IPS-20b (cell line): ENCODE measurements around the gene PLEKHG4B.
"Not testable (repeated sequence)": the region's sequence is repeated elsewhere in the genome, so short reads cannot be mapped to it uniquely, and the experiment has no call there.

Experiments
- H3K27ac ChIP-seq: one replicate; pipeline ENCODE4 v1.5.1; 2013; ENCODE audit warnings: low read length
- H3K27me3 ChIP-seq: 2 replicates; pipeline ENCODE4 v1.6.1; 2013; ENCODE audit warnings: mild to moderate bottlenecking, low read length, inconsistent platforms; ENCODE audit not compliant: insufficient read depth
- H3K36me3 ChIP-seq: 2 replicates; pipeline ENCODE4 v1.6.1; 2013; ENCODE audit warnings: low read depth, mild to moderate bottlenecking, inconsistent platforms, low read length, moderate library complexity; ENCODE audit not compliant: insufficient read depth
- H3K4me1 ChIP-seq: 2 replicates; pipeline ENCODE4 v1.6.1; 2013; ENCODE audit warnings: mild to moderate bottlenecking, control low read depth, inconsistent platforms, low read length, moderate library complexity; ENCODE audit not compliant: insufficient read depth
- H3K4me3 ChIP-seq: 2 replicates; pipeline ENCODE4 v1.5.1; 2013; ENCODE audit warnings: mild to moderate bottlenecking, low read length, inconsistent platforms
- H3K9ac ChIP-seq: 2 replicates; pipeline ENCODE4 v1.6.1; 2013; ENCODE audit warnings: low read depth, mild to moderate bottlenecking, inconsistent platforms, low read length, moderate library complexity
- H3K9me3 ChIP-seq: 2 replicates; pipeline ENCODE4 v1.6.1; 2013; ENCODE audit warnings: mild to moderate bottlenecking, low read depth, low read length, inconsistent platforms; ENCODE audit not compliant: insufficient read depth

Gene PLEKHG4B, protein sequence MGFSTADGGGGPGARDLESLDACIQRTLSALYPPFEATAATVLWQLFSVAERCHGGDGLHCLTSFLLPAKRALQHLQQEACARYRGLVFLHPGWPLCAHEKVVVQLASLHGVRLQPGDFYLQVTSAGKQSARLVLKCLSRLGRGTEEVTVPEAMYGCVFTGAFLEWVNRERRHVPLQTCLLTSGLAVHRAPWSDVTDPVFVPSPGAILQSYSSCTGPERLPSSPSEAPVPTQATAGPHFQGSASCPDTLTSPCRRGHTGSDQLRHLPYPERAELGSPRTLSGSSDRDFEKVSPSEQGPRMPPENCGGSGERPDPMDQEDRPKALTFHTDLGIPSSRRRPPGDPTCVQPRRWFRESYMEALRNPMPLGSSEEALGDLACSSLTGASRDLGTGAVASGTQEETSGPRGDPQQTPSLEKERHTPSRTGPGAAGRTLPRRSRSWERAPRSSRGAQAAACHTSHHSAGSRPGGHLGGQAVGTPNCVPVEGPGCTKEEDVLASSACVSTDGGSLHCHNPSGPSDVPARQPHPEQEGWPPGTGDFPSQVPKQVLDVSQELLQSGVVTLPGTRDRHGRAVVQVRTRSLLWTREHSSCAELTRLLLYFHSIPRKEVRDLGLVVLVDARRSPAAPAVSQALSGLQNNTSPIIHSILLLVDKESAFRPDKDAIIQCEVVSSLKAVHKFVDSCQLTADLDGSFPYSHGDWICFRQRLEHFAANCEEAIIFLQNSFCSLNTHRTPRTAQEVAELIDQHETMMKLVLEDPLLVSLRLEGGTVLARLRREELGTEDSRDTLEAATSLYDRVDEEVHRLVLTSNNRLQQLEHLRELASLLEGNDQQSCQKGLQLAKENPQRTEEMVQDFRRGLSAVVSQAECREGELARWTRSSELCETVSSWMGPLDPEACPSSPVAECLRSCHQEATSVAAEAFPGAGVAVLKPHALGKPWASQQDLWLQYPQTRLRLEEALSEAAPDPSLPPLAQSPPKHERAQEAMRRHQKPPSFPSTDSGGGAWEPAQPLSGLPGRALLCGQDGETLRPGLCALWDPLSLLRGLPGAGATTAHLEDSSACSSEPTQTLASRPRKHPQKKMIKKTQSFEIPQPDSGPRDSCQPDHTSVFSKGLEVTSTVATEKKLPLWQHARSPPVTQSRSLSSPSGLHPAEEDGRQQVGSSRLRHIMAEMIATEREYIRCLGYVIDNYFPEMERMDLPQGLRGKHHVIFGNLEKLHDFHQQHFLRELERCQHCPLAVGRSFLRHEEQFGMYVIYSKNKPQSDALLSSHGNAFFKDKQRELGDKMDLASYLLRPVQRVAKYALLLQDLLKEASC (N-terminal part only)

GRCh38 chr5:91556-92263 is at the start of gene PLEKHG4B:
Gene PLEKHG4B (plus strand): TSS chr5:92168. CDS start chr5:92232, 64 bp downstream.
- no peaks in the 10 kb centered on the region for H3K9me3 ChIP-seq
- peaks cover 9% of the 10 kb centered on the region; the same call in 1 of the 2 replicates for H3K27me3 ChIP-seq
- H3K4me3 ChIP-seq, result peak within 1 kb of the TSS; percentile 69
- peaks cover 19% of the 10 kb centered on the region for H3K4me1 ChIP-seq
- H3K9ac ChIP-seq, result peak within 1 kb of the TSS; percentile 79; the same call in 1 of the 2 replicates
- peaks cover 28% of the 10 kb centered on the region for H3K36me3 ChIP-seq
- H3K27ac ChIP-seq, result peak within 1 kb of the TSS; percentile 31

GRCh38 chr5:42250-42649 is 49.7 kb upstream of the PLEKHG4B start:
- Histone ChIP-seq H3K4me3 (no peak overlapping the region), H3K9me3 (no peaks in the 10 kb centered on the region), H3K36me3 (no peaks in the 10 kb centered on the region), H3K9ac (no peak overlapping the region), H3K27ac (no peak overlapping the region), H3K4me1 (no peaks in the 10 kb centered on the region), H3K27me3 (peaks cover 54% of the 10 kb centered on the region)

- H3K27ac ChIP-seq, result no peak overlapping the region
- H3K36me3 ChIP-seq, result no peaks in the 10 kb centered on the region
- H3K9ac ChIP-seq, result no peak overlapping the region
- H3K9me3 ChIP-seq, result no peaks in the 10 kb centered on the region
- no peaks in the 10 kb centered on the region for H3K4me1 ChIP-seq
- no peak overlapping the region for H3K4me3 ChIP-seq
- peaks cover 82% of the 10 kb centered on the region for H3K27me3 ChIP-seq
Measured at GRCh38 chr5:48192-48591, 43.8 kb upstream of the PLEKHG4B start.

GRCh38 chr5:49530-49929 is 42.4 kb upstream of the PLEKHG4B start:
- H3K27me3 ChIP-seq, result peaks cover 85% of the 10 kb centered on the region
- not testable (repeated sequence) for H3K9me3 ChIP-seq, H3K36me3 ChIP-seq, H3K27ac ChIP-seq, H3K9ac ChIP-seq, H3K4me3 ChIP-seq, H3K4me1 ChIP-seq

DNA sequence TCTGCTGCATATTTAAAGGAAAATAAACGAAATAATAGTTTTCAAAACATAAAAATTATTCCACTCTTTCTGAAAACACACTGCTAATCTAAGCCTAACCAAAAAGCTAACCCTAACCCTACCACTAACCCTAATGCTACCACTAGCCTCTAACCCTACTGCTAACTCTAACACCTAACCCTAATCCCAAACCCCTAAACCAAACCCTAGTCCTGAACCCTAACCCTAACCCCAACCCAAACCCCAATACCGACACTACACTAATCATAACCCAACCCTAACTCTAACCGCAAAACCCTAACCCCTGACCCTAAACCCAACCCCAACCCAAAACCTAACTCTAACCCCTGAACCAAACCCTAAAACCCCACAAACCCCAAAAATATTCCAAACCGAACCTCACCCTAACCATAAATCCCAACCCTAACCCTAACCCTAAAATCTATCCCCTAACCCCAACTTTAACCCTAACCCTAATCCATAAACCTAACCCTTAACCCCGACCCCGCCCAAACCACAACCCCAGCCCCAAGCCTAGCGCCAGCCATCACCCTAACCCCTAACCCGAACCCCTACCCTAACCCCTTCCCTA is 41.9 kb upstream of the PLEKHG4B start:
- H3K27ac ChIP-seq, result no peak overlapping the region
- peaks cover 4% of the 10 kb centered on the region; the same call in 1 of the 2 replicates for H3K4me1 ChIP-seq
- no peaks in the 10 kb centered on the region for H3K36me3 ChIP-seq
- H3K9me3 ChIP-seq, result no peaks in the 10 kb centered on the region
- no peak overlapping the region for H3K4me3 ChIP-seq
- H3K9ac ChIP-seq, result no peak overlapping the region
- peaks cover 87% of the 10 kb centered on the region for H3K27me3 ChIP-seq

GRCh38 chr5:50724-51499 is 41.1 kb upstream of the PLEKHG4B start:
- H3K27me3 ChIP-seq, result peaks cover 85% of the 10 kb centered on the region
- H3K9ac ChIP-seq, result no peak overlapping the region
- peaks cover 4% of the 10 kb centered on the region; the same call in 1 of the 2 replicates for H3K4me1 ChIP-seq
- H3K36me3 ChIP-seq, result no peaks in the 10 kb centered on the region
- peak overlapping the region; percentile 26; the same call in 1 of the 2 replicates for H3K4me3 ChIP-seq
- H3K9me3 ChIP-seq, result no peaks in the 10 kb centered on the region
- no peak overlapping the region for H3K27ac ChIP-seq

DNA sequence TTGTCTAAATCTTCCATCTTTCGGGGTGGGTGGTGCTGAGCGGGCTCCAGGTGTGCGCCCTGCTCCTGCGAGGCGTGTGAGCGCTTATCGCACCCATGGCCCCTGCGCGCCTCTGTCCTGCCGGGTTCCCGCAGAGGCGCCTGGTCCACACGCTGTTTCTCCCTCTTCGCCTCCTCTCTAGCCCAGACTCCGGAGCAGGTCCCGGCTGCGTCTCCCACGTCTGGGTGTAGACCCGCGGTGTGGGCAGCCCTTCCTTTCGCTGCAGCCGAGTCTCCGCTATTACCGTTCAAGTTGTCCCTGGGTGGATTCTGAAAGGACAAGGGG is 40.5 kb upstream of the PLEKHG4B start:
- no peak overlapping the region for H3K9ac ChIP-seq
- H3K27me3 ChIP-seq, result peaks cover 80% of the 10 kb centered on the region
- H3K36me3 ChIP-seq, result no peaks in the 10 kb centered on the region
- H3K4me3 ChIP-seq, result peak overlapping the region; percentile 26; the same call in 1 of the 2 replicates
- peaks cover 6% of the 10 kb centered on the region; the same call in 1 of the 2 replicates for H3K4me1 ChIP-seq
- H3K27ac ChIP-seq, result no peak overlapping the region
- H3K9me3 ChIP-seq, result no peaks in the 10 kb centered on the region

- Histone ChIP-seq H3K4me1 (peaks cover 8% of the 10 kb centered on the region; the same call in 1 of the 2 replicates), H3K27ac (no peak overlapping the region), H3K9me3 (no peaks in the 10 kb centered on the region), H3K4me3 (peak overlapping the region; percentile 76), H3K27me3 (peaks cover 60% of the 10 kb centered on the region), H3K36me3 (peaks cover 5% of the 10 kb centered on the region; the same call in 1 of the 2 replicates), H3K9ac (peak overlapping the region; percentile 72; the same call in 1 of the 2 replicates)
Measured at GRCh38 chr5:53381-54174, 38.4 kb upstream of the PLEKHG4B start.

GRCh38 chr5:54175-54730 is 37.7 kb upstream of the PLEKHG4B start:
- Histone ChIP-seq H3K4me3 (peak overlapping the region; percentile 76), H3K9me3 (no peaks in the 10 kb centered on the region), H3K36me3 (peaks cover 5% of the 10 kb centered on the region; the same call in 1 of the 2 replicates), H3K27me3 (peaks cover 53% of the 10 kb centered on the region), H3K27ac (no peak overlapping the region), H3K4me1 (peaks cover 8% of the 10 kb centered on the region; the same call in 1 of the 2 replicates), H3K9ac (peak overlapping the region; percentile 72; the same call in 1 of the 2 replicates)
